Measurements from ENCODE around the gene SCO2. TPM values are rescaled to one million over a fixed set of nuclear protein-coding genes. Genes with fewer than 3 reads are reported as not detected.

The SCO2 gene
- total and polyA plus RNA-seq, 2 of the 4 experiments (the other 2 are of a cell fraction), result 1.3 to 1.9 TPM

DNA sequence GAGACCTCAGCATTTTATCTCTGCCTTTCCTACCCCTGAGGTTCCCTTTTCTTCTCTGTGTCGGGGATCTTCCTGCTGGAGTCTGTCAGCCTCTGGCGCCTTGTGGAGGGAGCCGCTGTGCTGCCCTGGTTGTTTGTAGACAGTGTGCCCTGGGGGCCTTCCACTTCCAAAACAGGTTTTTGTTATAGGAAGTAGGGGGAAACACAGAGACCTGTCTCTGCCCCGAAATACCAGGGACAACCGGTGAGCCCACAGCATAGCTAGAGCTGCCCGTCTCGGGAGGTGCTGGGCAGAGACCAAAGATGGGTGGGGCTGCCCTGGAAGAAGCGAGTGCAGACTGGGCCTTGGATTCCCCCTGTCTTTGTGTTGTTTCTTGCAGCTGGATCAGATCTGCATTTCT lies 9.3 kb downstream of the SCO2 start:
- TF ChIP-seq FOS (IDR thresholded peaks at IDR 0.05; ENCODE audit: low read depth, low read length) (no peak), BHLHE40 (IDR thresholded peaks at IDR 0.05; ENCODE audit: low read depth, low read length) (no peak), RAD21 (IDR thresholded peaks at IDR 0.05; ENCODE audit: low read length) (no peak), MXI1 (IDR thresholded peaks at IDR 0.05; ENCODE audit: borderline replicate concordance, low read depth, low read length) (no peak), SMC3 (IDR thresholded peaks at IDR 0.05; ENCODE audit: low read depth, low read length) (no peak), CTCF (conservative IDR thresholded peaks at IDR 0.05; ENCODE audit: low read depth, low read length) (no peak), MAZ (IDR thresholded peaks at IDR 0.05; ENCODE audit: borderline replicate concordance, low read depth, low read length) (no peak), NFE2L2 (IDR thresholded peaks at IDR 0.05; ENCODE audit: low read depth, low read length) (no peak), MAFK (IDR thresholded peaks at IDR 0.05; ENCODE audit: low read depth, low read length) (no peak), RFX5 (IDR thresholded peaks at IDR 0.05; ENCODE audit: low read depth, low read length) (no peak), ELK1 (IDR thresholded peaks at IDR 0.05; ENCODE audit: borderline replicate concordance, low read depth, low read length) (no peak), RCOR1 (IDR thresholded peaks at IDR 0.05; ENCODE audit: insufficient replicate concordance, low read length) (no peak), CHD1 (IDR thresholded peaks at IDR 0.05; ENCODE audit: low read depth, low read length) (no peak), POLR2A (IDR thresholded peaks at IDR 0.05; ENCODE audit: low read depth, low read length) (no peak), CEBPB (IDR thresholded peaks at IDR 0.05; ENCODE audit: low read depth, low read length) (no peak)
- TF ChIP-seq, protein P1, sequence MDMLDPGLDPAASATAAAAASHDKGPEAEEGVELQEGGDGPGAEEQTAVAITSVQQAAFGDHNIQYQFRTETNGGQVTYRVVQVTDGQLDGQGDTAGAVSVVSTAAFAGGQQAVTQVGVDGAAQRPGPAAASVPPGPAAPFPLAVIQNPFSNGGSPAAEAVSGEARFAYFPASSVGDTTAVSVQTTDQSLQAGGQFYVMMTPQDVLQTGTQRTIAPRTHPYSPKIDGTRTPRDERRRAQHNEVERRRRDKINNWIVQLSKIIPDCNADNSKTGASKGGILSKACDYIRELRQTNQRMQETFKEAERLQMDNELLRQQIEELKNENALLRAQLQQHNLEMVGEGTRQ (IDR thresholded peaks at IDR 0.05; ENCODE audit: low read depth, low read length), result no peak
- no peak overlapping the region for H2AK9ac ChIP-seq (replicated peaks; ENCODE audit: low read depth, low read length, poor library complexity)
- H4K20me1 ChIP-seq (ENCODE audit: insufficient read depth, low read length), result peaks cover 4% of the 10 kb centered on the region
- BruUV-seq (replicated peaks), result no TSS peak
- H3K9me1 ChIP-seq (ENCODE audit: insufficient read depth, low read length), result peaks cover 4% of the 10 kb centered on the region; the same call in 1 of the 2 replicates
- H2AFZ ChIP-seq (replicated peaks; ENCODE audit: low read length, poor library complexity), result no peak overlapping the region
- in situ Hi-C loops (cut with MboI; ENCODE audit: low sequenced_read_pairs), result no loop called here
- no peak overlapping the region for H2BK5ac ChIP-seq (ENCODE audit: low read depth, low read length, poor library complexity, severe bottlenecking)
- no peak overlapping the region for H3K4me3 ChIP-seq (ENCODE audit: insufficient read depth, low read depth, low read length)
- no peak overlapping the region for H4K8ac ChIP-seq (ENCODE audit: low read depth in 2 of 2, low read length in 2 of 2)
- H3K9ac ChIP-seq (ENCODE audit: low read depth, low read length), result no peak overlapping the region
- H3K79me1 ChIP-seq (ENCODE audit: low read depth in 1 of 2, low read length in 2 of 2), result peaks cover 30 to 42% of the 10 kb centered on the region in 2 experiments
- H3K4me2 ChIP-seq (ENCODE audit: low read depth, low read length), result no peak overlapping the region
- no peak for ATAC-seq (ENCODE audit: low read depth)
- H3K23ac ChIP-seq (ENCODE audit: low read depth, low read length), result no peak overlapping the region
- no peaks in the 10 kb centered on the region for H3K4me1 ChIP-seq (ENCODE audit: control insufficient read depth, insufficient read depth, low read length)
- H3K18ac ChIP-seq (ENCODE audit: low read depth, low read length), result no peak overlapping the region
- ChIA-PET CTCF (no interaction called here), POLR2A (ENCODE audit: unreplicated experiment) (interaction anchor here (0.6 to 0.7 kb wide), 2 partner anchors 14 to 19 kb away, joined by 3 read pairs; partner anchors contain the start of gene TYMP)
- intact Hi-C loops (cut with micrococcal nuclease), result no loop called here
- peaks cover 26% of the 10 kb centered on the region for H3K36me3 ChIP-seq (ENCODE audit: control insufficient read depth, insufficient read depth, low read length)
- no peak overlapping the region for H3K14ac ChIP-seq (replicated peaks; ENCODE audit: low read depth, low read length)
- no peak overlapping the region for H2BK120ac ChIP-seq (ENCODE audit: low read depth, low read length)
- H3K4ac ChIP-seq (ENCODE audit: low read depth, low read length), result no peak overlapping the region
- no peak overlapping the region for H3K56ac ChIP-seq (ENCODE audit: extremely low read depth, insufficient read depth, low read length)
- H2BK15ac ChIP-seq (ENCODE audit: low read depth, low read length), result no peak overlapping the region
- H2BK20ac ChIP-seq (ENCODE audit: low read depth, low read length), result no peak overlapping the region
- H4K5ac ChIP-seq (ENCODE audit: low read depth, low read length), result no peak overlapping the region
- no peak overlapping the region for H3K27ac ChIP-seq (ENCODE audit: insufficient read depth, low read length)
- dilution Hi-C loops (cut with HindIII; ENCODE audit: low sequenced_read_pairs, unreplicated experiment), result no loop called here
- H4K91ac ChIP-seq (ENCODE audit: insufficient read depth, low read depth, low read length), result no peak overlapping the region
- DNase-seq, result no peak
- H3K27me3 ChIP-seq (ENCODE audit: control insufficient read depth, insufficient read depth, low read length), result no peaks in the 10 kb centered on the region
- no peak overlapping the region for H2AK5ac ChIP-seq (ENCODE audit: low read depth, low read length)
- no peaks in the 10 kb centered on the region for H3K9me3 ChIP-seq (ENCODE audit: control insufficient read depth, insufficient read depth, low read length)
- 100% methylated on average over 5 of the region's 8 CpGs; no CpG with 5 or more reads in 1 of the 2 experiments for WGBS, 2 experiments (ENCODE audit: extremely low coverage in 2 of 2, insufficient read length in 1 of 2)
